Activated CD8-positive, alpha-beta memory T cell treated with anti-CD3 and anti-CD28 coated beads, Interleukin-2, amount 50 U/mL, for 1 hour (primary cell): ENCODE data around the gene SUGCT.

Experiments used
- DNase-seq: peaks from one replicate; pipeline ENCODE4 v3.0.0-alpha.2; 2020; ENCODE audit errors: extremely low read depth

The SUGCT gene

DNA sequence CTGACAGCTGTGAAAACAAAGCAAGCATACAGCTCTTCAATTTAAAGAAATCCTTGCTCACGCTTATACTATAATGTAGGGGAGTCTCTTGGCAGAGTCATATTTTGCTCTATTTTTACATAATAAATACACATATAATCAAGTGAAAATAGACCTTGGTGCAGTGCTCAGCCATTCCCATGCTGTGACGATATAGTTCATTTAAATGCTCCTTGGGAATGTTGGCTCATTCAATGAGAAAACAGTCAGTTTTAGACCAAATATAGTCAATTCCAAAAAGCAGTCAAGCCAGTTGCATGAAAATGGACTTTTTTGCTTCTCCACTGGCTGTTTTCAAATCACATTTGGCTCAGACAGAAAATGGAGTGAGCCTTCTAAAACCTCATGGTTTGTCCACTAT, 587.4 kb downstream of the SUGCT start:
- no peak for DNase-seq

- DNase-seq = no peak
These were observed 589.0 kb downstream of the SUGCT start for GRCh38 chr7:40723829-40724228.

GRCh38 chr7:40726559-40726958, 591.8 kb downstream of the SUGCT start:
- DNase-seq = no peak

- no peak for DNase-seq
These were observed 598.3 kb downstream of the SUGCT start for GRCh38 chr7:40733114-40733513.

- DNase-seq = no peak
These were observed 598.8 kb downstream of the SUGCT start for GRCh38 chr7:40733578-40733977.

DNA sequence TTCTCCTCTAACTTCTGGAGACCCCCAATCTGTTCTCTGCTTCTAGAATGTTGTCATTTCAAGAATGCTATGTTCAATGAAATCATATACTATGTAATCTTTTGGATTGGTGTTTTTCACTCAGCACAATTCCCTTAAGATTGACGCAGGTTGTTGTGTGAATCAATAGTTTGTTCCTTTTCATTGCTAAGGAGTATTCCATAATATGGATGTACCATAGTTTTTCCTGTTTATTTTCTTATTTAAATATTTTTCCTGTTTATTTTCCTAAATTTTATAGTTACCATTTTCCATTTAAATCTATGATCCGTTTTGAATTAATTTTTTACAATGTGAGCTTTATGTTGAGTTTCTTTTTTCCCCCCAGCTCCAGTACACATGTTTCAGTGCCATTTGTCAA, 604.5 kb downstream of the SUGCT start:
- DNase-seq = no peak

DNA sequence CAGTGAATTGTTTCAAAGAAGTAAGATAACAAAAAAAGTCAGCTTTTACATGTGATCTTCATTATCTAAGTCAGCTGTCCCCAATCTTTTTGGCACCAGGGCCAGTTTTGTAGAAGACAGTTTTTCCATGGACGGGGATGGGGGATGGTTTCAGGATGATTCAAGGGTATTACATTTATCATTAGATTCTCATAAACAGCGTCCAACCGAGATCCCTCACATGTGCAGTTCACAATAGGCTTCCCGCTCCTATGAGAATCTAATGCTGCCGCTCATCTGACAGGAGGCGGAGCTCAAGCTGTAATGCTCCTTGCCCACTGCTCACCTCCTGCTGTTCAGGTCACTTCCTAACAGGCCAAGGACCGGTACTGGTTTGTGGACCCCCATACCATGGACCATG, 607.5 kb downstream of the SUGCT start:
- no peak for DNase-seq

DNA sequence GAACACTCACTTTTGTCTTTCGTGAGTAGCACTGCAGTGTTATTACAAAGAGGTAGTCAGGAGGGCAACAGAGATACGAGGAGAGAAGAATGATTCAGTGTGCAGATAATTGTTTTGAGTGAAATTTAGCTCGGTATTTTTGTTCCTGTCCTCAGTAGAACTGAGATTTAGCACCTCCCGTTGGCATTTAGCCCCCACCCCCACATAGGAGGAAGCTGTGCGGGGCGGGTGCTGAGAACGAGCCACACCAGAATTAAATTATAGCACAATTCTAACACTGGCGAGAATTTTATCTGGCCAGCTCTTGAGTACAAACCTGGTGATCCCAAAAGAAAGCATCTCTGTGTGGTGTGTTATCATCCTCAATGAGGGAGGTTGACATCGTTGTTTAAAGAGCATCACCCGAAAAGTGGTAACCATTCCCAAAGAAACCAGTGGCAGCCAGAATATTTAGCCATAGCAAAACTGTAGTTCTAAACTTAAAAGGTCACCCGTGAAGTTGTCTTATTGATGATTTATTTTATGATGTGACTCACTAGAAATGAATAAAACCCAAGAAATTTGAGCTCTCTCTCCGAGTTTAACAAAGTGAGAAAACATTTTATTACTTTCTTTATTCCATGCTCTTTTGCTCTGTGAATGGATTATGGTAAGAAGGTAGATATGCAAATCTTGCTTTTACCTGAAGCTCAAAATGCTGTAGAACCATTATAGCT, 612.2 kb downstream of the SUGCT start:
- no peak for DNase-seq

- no peak for DNase-seq
These were observed 613.1 kb downstream of the SUGCT start for GRCh38 chr7:40747856-40748255.

DNA sequence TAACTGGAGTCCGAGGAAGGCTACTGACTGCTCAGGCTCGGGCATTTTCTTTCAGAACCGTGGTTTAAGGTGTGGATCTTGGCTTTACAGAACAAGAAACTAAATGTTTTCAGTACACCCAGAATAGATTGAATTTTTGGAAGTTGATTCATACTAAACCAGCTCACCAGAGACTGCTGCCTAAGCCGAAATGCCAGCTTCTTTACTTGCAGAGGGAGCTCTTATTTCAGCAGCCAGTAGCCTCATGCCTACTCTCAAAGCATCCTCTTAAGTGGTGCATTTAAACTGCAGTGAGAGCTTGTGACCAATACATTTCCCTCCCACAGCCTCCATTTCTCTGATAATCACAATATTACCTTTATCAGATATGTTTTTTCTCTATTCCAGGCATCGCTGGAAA, 615.1 kb downstream of the SUGCT start:
- DNase-seq = no peak

DNA sequence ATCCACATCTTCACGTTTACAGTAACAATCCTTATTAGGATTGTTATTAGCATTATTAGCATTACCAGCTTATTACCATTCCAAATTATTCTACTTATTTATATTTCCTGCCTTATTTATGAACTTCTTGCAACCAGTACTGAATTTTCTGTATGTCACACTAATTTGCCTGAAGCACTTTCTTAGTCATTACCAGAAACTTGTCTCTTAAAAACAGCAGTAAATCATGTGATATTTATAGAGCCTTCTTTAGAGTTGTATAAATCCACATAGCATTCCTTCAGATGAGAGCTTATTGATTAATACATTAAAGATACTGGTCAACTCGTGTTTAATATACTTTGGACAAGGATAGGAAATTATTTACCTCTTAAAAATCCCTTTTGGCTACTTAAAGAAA, 618.6 kb downstream of the SUGCT start:
- DNase-seq = no peak

GRCh38 chr7:40755438-40755837, 620.6 kb downstream of the SUGCT start:
- no peak for DNase-seq

DNA sequence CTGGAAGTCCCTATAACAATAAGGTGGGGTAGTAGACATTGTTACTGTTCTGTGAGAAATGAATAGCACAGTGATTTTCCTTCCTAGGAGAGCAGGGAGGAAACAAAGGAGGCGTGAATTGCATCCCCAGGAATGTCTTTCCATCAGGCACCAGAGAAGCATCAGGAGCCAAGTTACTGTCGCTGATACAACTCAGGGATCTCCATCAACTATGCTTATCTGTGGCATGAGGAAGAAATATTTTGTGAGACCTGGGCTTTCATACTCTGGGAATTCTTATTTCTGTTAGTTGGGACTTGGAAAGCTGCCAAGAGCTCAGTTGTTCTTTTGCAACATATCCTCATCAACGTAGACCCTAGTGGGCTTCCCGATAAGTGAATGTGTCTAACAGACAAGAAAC, 622.3 kb downstream of the SUGCT start:
- DNase-seq = no peak

DNA sequence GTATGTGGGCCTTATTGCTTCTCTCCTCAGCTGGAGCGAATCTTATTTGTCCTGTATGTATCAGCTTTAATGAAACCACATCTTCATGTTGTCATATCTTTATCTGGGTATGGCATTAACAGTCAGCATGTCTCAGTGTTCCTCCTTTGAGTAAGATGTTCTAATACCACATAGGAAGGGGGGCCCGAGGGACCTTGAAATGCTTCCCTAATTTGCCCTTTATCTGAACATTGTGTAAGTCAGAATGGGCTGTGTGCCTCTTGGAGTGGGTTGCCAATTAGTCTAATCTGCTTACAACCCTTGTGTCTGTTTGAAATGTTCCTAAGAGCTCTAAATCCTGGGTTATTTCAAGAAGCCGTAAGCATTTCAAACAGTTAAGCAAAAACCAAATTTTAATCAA, 623.8 kb downstream of the SUGCT start:
- DNase-seq = no peak

DNA sequence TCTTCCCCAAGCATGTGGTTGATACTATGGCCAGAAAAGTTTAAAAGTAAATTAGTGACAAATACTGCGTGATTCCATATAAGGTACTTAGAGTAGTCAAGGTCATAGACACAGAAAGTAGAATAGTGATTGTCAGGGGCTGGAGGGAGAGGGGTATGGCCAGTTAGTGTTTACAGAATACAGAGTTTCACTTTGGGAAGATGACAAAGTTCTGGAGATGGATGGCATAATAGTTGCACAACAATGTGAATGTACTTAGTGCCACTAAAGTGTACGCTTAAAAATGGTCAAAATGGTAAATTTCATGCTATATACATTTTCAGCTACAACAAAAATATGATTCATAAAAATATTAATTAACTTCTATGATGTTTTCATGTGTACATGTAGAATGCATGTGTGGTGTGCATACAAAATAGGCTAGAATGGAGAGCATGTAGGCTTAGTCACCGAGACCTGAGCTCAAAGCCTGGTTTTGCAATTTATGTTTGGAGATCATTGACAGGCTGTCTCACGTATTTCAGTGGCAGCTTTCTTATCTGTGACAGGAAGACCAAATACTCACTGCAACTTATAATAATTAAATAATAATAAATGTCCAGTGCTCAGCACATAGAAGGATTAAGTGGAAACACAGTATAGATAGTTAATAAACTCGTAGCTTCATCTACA, 625.6 kb downstream of the SUGCT start:
- DNase-seq = no peak

DNA sequence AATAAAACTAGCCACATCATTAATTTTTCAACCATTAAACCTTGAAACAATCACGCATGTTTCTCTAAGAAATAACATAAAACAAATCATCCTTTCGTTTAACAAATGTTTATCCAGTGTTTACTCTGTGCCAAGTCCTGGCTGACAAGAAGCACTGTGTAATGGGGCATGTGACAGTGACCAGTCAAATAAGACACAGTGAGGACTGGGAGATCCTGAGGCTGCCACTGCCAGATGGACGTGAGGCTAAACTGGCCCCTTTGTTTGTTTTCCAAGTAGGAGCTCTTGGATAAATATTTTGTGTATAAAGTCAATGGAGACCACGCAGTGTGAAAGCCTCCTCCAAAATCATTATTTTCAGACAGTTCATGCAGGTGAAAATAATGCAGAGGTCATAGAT, 626.2 kb downstream of the SUGCT start:
- no peak for DNase-seq

DNA sequence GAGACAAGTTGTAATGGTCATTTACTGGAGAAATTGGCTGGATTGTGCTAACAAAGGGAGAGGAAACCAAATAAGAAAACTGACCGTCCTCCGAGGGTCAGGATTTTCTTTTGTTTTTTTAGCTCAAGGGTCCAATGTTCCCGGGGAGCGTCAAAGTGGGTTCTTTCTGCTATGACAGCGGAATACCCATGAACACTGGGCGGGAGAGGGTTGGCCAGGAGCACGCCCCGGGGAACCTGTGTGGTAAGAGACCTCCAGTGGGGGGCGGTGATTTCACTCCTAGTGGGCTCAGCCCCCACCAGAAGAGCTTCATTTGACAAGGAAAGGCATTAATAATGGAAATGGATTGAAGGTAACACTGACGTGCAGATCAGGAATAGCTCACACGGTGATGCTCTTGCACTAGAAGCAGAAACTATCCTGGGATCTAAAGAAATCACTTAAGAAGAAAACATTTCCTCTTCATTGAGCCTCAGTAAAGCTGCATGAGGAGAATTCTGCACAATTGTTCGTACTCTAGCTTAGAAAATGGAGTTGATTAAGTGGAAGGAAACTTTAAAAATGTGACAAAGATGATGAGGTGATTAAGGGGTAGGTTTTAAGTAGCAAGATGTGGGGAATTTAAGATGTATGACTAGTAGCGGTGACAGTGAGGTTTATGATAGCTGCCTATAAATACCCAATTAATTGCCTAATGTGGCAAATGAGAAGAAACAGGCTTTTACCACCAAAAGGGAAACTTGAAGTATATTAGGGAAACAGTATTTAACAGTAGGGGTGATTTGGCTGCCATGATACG, 627.2 kb downstream of the SUGCT start:
- no peak for DNase-seq

DNA sequence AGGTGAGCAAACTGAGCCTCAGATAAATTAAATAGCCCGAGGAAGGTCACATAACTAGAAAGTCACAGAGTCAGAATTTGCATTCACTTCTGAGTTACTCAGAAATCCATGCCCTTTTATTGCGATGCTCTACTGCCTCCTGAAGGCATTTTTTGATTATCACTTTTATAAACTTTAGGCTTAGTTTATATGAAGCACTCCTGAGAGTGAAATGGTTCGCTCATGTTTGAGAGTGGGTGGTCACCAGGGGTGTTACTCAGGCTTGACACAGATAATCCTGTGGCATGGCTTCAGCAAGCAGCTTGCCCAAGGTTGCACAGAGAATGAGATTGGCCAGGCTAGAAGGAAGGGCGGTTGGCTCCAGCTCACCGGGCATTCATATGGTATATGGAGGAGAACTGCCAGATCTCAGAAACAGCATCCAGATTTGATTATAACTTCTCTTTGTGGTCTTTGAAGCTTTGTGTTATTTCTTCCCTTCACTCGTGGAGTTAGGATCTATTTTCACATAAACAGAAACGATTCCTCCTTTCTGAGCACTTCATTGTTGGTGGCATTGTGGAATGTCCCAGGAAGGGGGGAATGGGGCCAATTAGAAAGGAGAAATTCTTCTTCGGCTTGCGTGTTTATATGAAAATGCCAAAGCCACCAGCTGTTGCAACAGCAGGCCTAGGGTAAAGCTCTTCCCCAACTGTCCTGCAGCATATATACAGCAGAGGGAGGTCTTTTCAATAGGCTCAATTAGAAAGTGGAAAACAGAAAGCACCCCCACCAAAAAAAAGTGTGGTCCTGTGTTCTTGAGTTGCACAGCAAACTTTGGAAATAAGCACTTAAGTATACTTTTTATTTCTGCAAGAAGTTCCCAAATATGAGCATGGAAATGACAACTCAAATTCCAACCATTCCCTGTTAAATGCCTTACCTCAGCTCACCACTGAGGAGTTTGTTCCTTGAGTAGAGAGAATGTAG, 628.8 kb downstream of the SUGCT start:
- DNase-seq = no peak

- no peak for DNase-seq
These were observed 630.8 kb downstream of the SUGCT start for GRCh38 chr7:40765639-40766038.

GRCh38 chr7:40772096-40772495, 637.3 kb downstream of the SUGCT start:
- DNase-seq = no peak

DNA sequence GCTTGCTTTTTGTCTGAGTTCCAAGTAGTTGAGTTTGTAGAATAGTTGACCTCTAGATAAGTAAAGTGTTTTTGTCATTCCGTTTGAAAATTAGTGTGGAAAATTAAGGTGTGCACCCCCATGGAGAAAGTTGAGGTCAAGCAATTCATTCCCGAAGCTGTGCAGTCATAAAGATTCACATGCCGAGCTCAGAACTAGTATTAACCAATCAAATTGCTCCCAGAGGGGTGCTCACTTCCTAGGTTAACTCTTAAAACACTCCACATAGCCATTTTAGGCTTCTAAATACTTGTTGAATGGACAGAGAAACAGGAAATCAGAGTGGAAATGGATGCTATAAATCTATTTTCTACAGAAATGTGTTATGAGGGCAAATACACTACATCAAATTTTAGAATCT, 638.9 kb downstream of the SUGCT start:
- no peak for DNase-seq

- DNase-seq = no peak
These were observed 641.1 kb downstream of the SUGCT start for GRCh38 chr7:40775877-40776276.
